HG02885 (cell line): ENCODE results near the gene LRFN2.

Experiments used
- ATAC-seq: cut with Tn5 transposase; IDR thresholded peaks from one replicate; pipeline ENCODE4 v1.9.1; 2021; ENCODE audit warnings: mild to moderate bottlenecking; ENCODE audit not compliant: unreplicated experiment, poor library complexity

Gene LRFN2

GRCh38 chr6:40485300-40485699 is 101.9 kb downstream of the LRFN2 start:
- ATAC-seq = no peak

- no peak for ATAC-seq
Measured at GRCh38 chr6:40484066-40484465, 103.1 kb downstream of the LRFN2 start.

GRCh38 chr6:40482532-40482931 is 104.6 kb downstream of the LRFN2 start:
- ATAC-seq = no peak

- no peak for ATAC-seq
Measured at GRCh38 chr6:40480678-40481077, 106.5 kb downstream of the LRFN2 start.

- ATAC-seq = no peak
Measured at GRCh38 chr6:40479706-40480105, 107.5 kb downstream of the LRFN2 start.

GRCh38 chr6:40477246-40478126 is 109.7 kb downstream of the LRFN2 start:
- ATAC-seq = no peak

- ATAC-seq = no peak
Measured at GRCh38 chr6:40476673-40477072, 110.5 kb downstream of the LRFN2 start.

GRCh38 chr6:40474937-40475336 is 112.2 kb downstream of the LRFN2 start:
- ATAC-seq = no peak

- no peak for ATAC-seq
Measured at GRCh38 chr6:40473026-40473425, 114.1 kb downstream of the LRFN2 start.

- ATAC-seq = no peak
Measured at GRCh38 chr6:40472353-40472752, 114.8 kb downstream of the LRFN2 start.

- no peak for ATAC-seq
Measured at GRCh38 chr6:40471243-40471642, 115.9 kb downstream of the LRFN2 start.

- ATAC-seq = no peak
Measured at GRCh38 chr6:40469323-40469722, 117.8 kb downstream of the LRFN2 start.

GRCh38 chr6:40466986-40467539 is 120.1 kb downstream of the LRFN2 start:
- ATAC-seq = no peak

- no peak for ATAC-seq
Measured at GRCh38 chr6:40461643-40462042, 125.5 kb downstream of the LRFN2 start.

GRCh38 chr6:40460380-40460779 is 126.8 kb downstream of the LRFN2 start:
- ATAC-seq = no peak

- no peak for ATAC-seq
Measured at GRCh38 chr6:40457261-40457660, 129.9 kb downstream of the LRFN2 start.

GRCh38 chr6:40456390-40457013 is 130.7 kb downstream of the LRFN2 start:
- no peak for ATAC-seq

- ATAC-seq = no peak
Measured at GRCh38 chr6:40455686-40456389, 131.3 kb downstream of the LRFN2 start.

- no peak for ATAC-seq
Measured at GRCh38 chr6:40450483-40450882, 136.7 kb downstream of the LRFN2 start.

- ATAC-seq = no peak
Measured at GRCh38 chr6:40444811-40445210, 142.4 kb downstream of the LRFN2 start.

GRCh38 chr6:40444312-40444711 is 142.9 kb downstream of the LRFN2 start:
- no peak for ATAC-seq
